HepG2 (cell line): ENCODE data around the gene PATZ1. TPM values are rescaled to one million over a fixed set of nuclear protein-coding genes. Genes with fewer than 3 reads are reported as not detected.

Experiments used
- DRAP1 ChIP-seq: IDR thresholded peaks from 2 replicates; pipeline ENCODE4 v1.6.1; 2016; ENCODE audit warnings: missing genetic modification reagents, missing compliant biosample characterization
- HNRNPL ChIP-seq: fragments of 200-400 bp; formaldehyde crosslinking; IDR thresholded peaks from 2 replicates; pipeline ENCODE4 v1.6.1; 2017; ENCODE audit warnings: mild to moderate bottlenecking, low read depth, low read length
- HOXA9 ChIP-seq: sonication (generic); formaldehyde crosslinking; IDR thresholded peaks from 2 replicates; pipeline ENCODE4 v1.8.1; 2022; ENCODE audit warnings: missing genetic modification reagents, mild to moderate bottlenecking, moderate library complexity, borderline replicate concordance
- POGZ ChIP-seq: sonication (generic); formaldehyde crosslinking; IDR thresholded peaks from 2 replicates; pipeline ENCODE4 v1.4.0; 2020; ENCODE audit warnings: mild to moderate bottlenecking, missing genetic modification reagents
- RERE ChIP-seq: IDR thresholded peaks from 2 replicates; pipeline ENCODE4 v1.6.1; 2016; ENCODE audit warnings: low read depth, missing genetic modification reagents, missing compliant biosample characterization
- SAP130 ChIP-seq: IDR thresholded peaks from 2 replicates; pipeline ENCODE4 v1.6.1; 2016; ENCODE audit warnings: low read depth
- SNAPC2 ChIP-seq: sonication (generic); formaldehyde crosslinking; IDR thresholded peaks from 2 replicates; pipeline ENCODE4 v1.8.1; 2022; ENCODE audit warnings: mild to moderate bottlenecking, missing genetic modification reagents
- SOX6 ChIP-seq, 2 experiments: fragments of 450-650 bp in 1 of 2; sonication (generic) in 1 of 2; formaldehyde crosslinking in 1 of 2; IDR thresholded peaks; 2 replicates each; pipeline versions ENCODE4 v1.4.0 to v1.6.1; 2017 to 2020; ENCODE audit warnings: antibody characterized with exemption in 1 of 2, mild to moderate bottlenecking in 1 of 2, missing genetic modification reagents in 1 of 2
- TEAD2 ChIP-seq: sonication (generic); formaldehyde crosslinking; IDR thresholded peaks from 2 replicates; pipeline ENCODE4 v1.9.0; 2021; ENCODE audit warnings: missing genetic modification reagents
- ZFAT ChIP-seq: sonication (generic); formaldehyde crosslinking; conservative IDR thresholded peaks from 2 replicates; pipeline ENCODE4 v1.8.1; 2023; ENCODE audit warnings: missing genetic modification reagents, inconsistent platforms
- ZNF460 ChIP-seq: sonication (generic); formaldehyde crosslinking; IDR thresholded peaks from 2 replicates; pipeline ENCODE4 v1.5.1; 2020; ENCODE audit warnings: missing genetic modification reagents, mild to moderate bottlenecking, borderline replicate concordance
- ZNF567 ChIP-seq: sonication (generic); formaldehyde crosslinking; IDR thresholded peaks from 2 replicates; pipeline ENCODE4 v1.8.1; 2023; ENCODE audit warnings: mild to moderate bottlenecking, missing genetic modification reagents, borderline replicate concordance
- ZNF570 ChIP-seq: sonication (generic); formaldehyde crosslinking; IDR thresholded peaks from 2 replicates; pipeline ENCODE4 v1.4.0; 2020; ENCODE audit warnings: mild to moderate bottlenecking, missing genetic modification reagents, borderline replicate concordance
- ZNF772 ChIP-seq: sonication (generic); formaldehyde crosslinking; IDR thresholded peaks from 2 replicates; pipeline ENCODE4 v1.5.0; 2020; ENCODE audit warnings: mild to moderate bottlenecking, missing genetic modification reagents
- ZNF790 ChIP-seq: sonication (generic); formaldehyde crosslinking; IDR thresholded peaks from 2 replicates; pipeline ENCODE4 v1.8.0; 2022; ENCODE audit warnings: missing genetic modification reagents, mild to moderate bottlenecking, borderline replicate concordance
- ZNF850 ChIP-seq: sonication (generic); formaldehyde crosslinking; conservative IDR thresholded peaks from 2 replicates; pipeline ENCODE4 v1.9.0; 2021; ENCODE audit warnings: mild to moderate bottlenecking, missing genetic modification reagents
- polyA plus RNA-seq, 8 experiments: library from polyadenylated mRNA; depleted of rRNA in 3 of 8; stranded (reverse) in 7 of 8; unstranded in 1 of 8; fragments of >200 nt; fragmentation: Illumina TruSeq in 4 of 8; extraction: Trizol in 4 of 8; gene quantifications; 2 replicates each; pipeline versions ENCODE4 v1.2.1 to v1.2.3, GENCODE V29; 2011 to 2016; ENCODE audit warnings: low read depth in 4 of 8, missing spikeins in 1 of 8, mixed read lengths in 1 of 8; ENCODE audit not compliant: insufficient read depth in 1 of 8
- total RNA-seq, 5 experiments: library from RNA; depleted of rRNA; stranded (reverse); fragments of >200 nt; fragmentation: Illumina TruSeq; extraction: Trizol; gene quantifications; 2 replicates each; pipeline ENCODE4 v1.2.3, GENCODE V29; 2016; ENCODE audit warnings: low read depth in 1 of 5
- TF ChIP-seq, protein P1 (sequence below): sonication (generic); formaldehyde crosslinking; IDR thresholded peaks from 2 replicates; pipeline ENCODE4 v1.5.1; 2020; ENCODE audit warnings: mild to moderate bottlenecking, missing genetic modification reagents, borderline replicate concordance
- TF ChIP-seq, protein P2 (sequence below): IDR thresholded peaks from 2 replicates; pipeline ENCODE4 v1.6.1; 2016; ENCODE audit warnings: mild to moderate bottlenecking

Gene PATZ1
- total and polyA plus RNA-seq, 2 of the 13 experiments (the other 11 are each of a cell fraction or from before 2014, with no cell fraction given): 24.9 to 30.5 TPM

DNA sequence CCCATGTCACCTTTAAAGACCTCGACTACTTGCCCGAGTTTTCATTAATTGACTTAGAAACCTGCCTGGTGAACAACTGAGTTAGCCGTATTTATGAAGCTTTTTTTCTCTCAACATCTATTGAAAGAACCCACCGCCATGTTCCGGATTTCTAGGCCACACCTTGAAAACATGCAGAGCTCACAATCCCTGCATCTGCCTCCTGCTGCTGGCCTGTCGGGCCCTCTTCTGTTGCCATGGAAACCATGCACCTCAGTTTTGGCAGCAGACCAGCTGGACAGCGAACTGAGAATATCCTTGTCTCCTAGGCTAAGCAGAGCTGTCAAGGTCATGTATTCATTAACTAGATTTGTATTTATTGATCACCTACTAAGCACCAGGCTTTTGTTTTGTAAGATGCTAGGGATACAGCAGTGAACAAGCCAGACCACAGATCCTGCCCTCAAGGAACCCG lies 4.3 kb upstream of the PATZ1 start (continued):
- TF ChIP-seq, protein P1, sequence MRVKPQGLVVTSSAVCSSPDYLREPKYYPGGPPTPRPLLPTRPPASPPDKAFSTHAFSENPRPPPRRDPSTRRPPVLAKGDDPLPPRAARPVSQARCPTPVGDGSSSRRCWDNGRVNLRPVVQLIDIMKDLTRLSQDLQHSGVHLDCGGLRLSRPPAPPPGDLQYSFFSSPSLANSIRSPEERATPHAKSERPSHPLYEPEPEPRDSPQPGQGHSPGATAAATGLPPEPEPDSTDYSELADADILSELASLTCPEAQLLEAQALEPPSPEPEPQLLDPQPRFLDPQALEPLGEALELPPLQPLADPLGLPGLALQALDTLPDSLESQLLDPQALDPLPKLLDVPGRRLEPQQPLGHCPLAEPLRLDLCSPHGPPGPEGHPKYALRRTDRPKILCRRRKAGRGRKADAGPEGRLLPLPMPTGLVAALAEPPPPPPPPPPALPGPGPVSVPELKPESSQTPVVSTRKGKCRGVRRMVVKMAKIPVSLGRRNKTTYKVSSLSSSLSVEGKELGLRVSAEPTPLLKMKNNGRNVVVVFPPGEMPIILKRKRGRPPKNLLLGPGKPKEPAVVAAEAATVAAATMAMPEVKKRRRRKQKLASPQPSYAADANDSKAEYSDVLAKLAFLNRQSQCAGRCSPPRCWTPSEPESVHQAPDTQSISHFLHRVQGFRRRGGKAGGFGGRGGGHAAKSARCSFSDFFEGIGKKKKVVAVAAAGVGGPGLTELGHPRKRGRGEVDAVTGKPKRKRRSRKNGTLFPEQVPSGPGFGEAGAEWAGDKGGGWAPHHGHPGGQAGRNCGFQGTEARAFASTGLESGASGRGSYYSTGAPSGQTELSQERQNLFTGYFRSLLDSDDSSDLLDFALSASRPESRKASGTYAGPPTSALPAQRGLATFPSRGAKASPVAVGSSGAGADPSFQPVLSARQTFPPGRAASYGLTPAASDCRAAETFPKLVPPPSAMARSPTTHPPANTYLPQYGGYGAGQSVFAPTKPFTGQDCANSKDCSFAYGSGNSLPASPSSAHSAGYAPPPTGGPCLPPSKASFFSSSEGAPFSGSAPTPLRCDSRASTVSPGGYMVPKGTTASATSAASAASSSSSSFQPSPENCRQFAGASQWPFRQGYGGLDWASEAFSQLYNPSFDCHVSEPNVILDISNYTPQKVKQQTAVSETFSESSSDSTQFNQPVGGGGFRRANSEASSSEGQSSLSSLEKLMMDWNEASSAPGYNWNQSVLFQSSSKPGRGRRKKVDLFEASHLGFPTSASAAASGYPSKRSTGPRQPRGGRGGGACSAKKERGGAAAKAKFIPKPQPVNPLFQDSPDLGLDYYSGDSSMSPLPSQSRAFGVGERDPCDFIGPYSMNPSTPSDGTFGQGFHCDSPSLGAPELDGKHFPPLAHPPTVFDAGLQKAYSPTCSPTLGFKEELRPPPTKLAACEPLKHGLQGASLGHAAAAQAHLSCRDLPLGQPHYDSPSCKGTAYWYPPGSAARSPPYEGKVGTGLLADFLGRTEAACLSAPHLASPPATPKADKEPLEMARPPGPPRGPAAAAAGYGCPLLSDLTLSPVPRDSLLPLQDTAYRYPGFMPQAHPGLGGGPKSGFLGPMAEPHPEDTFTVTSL (CRISPR knock-in tag): no peak; the same call in 1 of the 2 replicates
- TF ChIP-seq ZNF772 (CRISPR knock-in tag): no peak
- peak; percentile 64 for TF ChIP-seq SAP130
- TF ChIP-seq TEAD2 (CRISPR knock-in tag): no peak
- TF ChIP-seq RERE (CRISPR knock-in tag): no peak
- TF ChIP-seq POGZ (CRISPR knock-in tag): no peak
- TF ChIP-seq ZNF570 (CRISPR knock-in tag): no peak
- TF ChIP-seq ZNF460 (CRISPR knock-in tag): no peak
- TF ChIP-seq SNAPC2 (CRISPR knock-in tag): no peak
- TF ChIP-seq ZNF850 (CRISPR knock-in tag): no peak
- TF ChIP-seq HNRNPL: no peak
- TF ChIP-seq, protein P2, sequence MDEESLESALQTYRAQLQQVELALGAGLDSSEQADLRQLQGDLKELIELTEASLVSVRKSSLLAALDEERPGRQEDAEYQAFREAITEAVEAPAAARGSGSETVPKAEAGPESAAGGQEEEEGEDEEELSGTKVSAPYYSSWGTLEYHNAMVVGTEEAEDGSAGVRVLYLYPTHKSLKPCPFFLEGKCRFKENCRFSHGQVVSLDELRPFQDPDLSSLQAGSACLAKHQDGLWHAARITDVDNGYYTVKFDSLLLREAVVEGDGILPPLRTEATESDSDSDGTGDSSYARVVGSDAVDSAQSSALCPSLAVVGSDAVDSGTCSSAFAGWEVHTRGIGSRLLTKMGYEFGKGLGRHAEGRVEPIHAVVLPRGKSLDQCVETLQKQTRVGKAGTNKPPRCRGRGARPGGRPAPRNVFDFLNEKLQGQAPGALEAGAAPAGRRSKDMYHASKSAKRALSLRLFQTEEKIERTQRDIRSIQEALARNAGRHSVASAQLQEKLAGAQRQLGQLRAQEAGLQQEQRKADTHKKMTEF (CRISPR knock-in tag): 0 out of 2 replicates have a peak, but pooled peaks have one; percentile 18
- no peak for TF ChIP-seq DRAP1 (CRISPR knock-in tag)
- TF ChIP-seq ZNF567: no peak
- TF ChIP-seq SOX6 (IDR thresholded peaks at IDR 0.05): no peak
- TF ChIP-seq SOX6 (CRISPR knock-in tag; IDR thresholded peaks at IDR 0.05): peak; percentile 80
- no peak for TF ChIP-seq HOXA9 (CRISPR knock-in tag)
- no peak for TF ChIP-seq ZFAT
- TF ChIP-seq ZNF790 (CRISPR knock-in tag): no peak
